Astrocyte (in vitro differentiated cells and primary cell): ENCODE measurements around the gene PI4K2A. TPM values are rescaled to one million over a fixed set of nuclear protein-coding genes. Genes with fewer than 3 reads are reported as not detected.

Experiments
- DNase-seq: peaks from one replicate; pipeline ENCODE4 v3.0.0-alpha.2; 2010; ENCODE audit warnings: low read depth
- FAIRE-seq: peaks from 2 replicates; lab custom pipeline; 2011; peaks lifted over from hg19 to GRCh38; lab: Jason Lieb, UNC
- H2AFZ ChIP-seq: 2 replicates; pipeline ENCODE4 v1.6.0; 2012; ENCODE audit warnings: low read depth, low read length, inconsistent platforms
- H3K27ac ChIP-seq: 2 replicates; pipeline ENCODE4 v1.5.1; 2011; ENCODE audit warnings: low read depth, low read length, inconsistent platforms
- H3K27me3 ChIP-seq: 2 replicates; pipeline ENCODE4 v1.6.0; 2011; ENCODE audit warnings: low read length, inconsistent platforms; ENCODE audit not compliant: insufficient read depth
- H3K36me3 ChIP-seq: 2 replicates; pipeline ENCODE4 v1.5.1; 2011; ENCODE audit warnings: low read length, inconsistent platforms; ENCODE audit not compliant: insufficient read depth
- H3K4me1 ChIP-seq: 2 replicates; pipeline ENCODE4 v1.5.1; 2011; ENCODE audit warnings: low read length, inconsistent platforms; ENCODE audit not compliant: insufficient read depth
- H3K4me2 ChIP-seq: 2 replicates; pipeline ENCODE4 v1.6.0; 2012; ENCODE audit warnings: low read length, inconsistent platforms
- H3K4me3 ChIP-seq: 2 replicates; pipeline ENCODE4 v1.5.1; 2011; ENCODE audit warnings: low read depth, mild to moderate bottlenecking, low read length, inconsistent platforms; ENCODE audit not compliant: insufficient read depth
- H3K79me2 ChIP-seq: 2 replicates; pipeline ENCODE4 v1.6.0; 2012; ENCODE audit warnings: mild to moderate bottlenecking, low read length, inconsistent platforms; ENCODE audit not compliant: insufficient read depth
- H3K9ac ChIP-seq: 2 replicates; pipeline ENCODE4 v1.6.0; 2012; ENCODE audit warnings: mild to moderate bottlenecking, low read length, inconsistent platforms
- H3K9me3 ChIP-seq: 2 replicates; pipeline ENCODE4 v1.5.1; 2012; ENCODE audit warnings: low read depth, mild to moderate bottlenecking, low read length, inconsistent platforms; ENCODE audit not compliant: insufficient read depth
- H4K20me1 ChIP-seq: 2 replicates; pipeline ENCODE4 v1.6.0; 2012; ENCODE audit warnings: low read length, inconsistent platforms; ENCODE audit not compliant: insufficient read depth
- H3K27ac Mint-ChIP-seq: one replicate; pipeline ENCODE4 v1.8.0; 2021; ENCODE audit warnings: mild to moderate bottlenecking, mixed read lengths; ENCODE audit not compliant: unreplicated experiment
- H3K27me3 Mint-ChIP-seq: one replicate; pipeline ENCODE4 v1.8.0; 2021; ENCODE audit warnings: low read depth, mixed read lengths; ENCODE audit not compliant: unreplicated experiment
- H3K36me3 Mint-ChIP-seq: one replicate; pipeline ENCODE4 v1.8.0; 2021; ENCODE audit warnings: low read depth, mixed read lengths; ENCODE audit not compliant: unreplicated experiment
- H3K4me1 Mint-ChIP-seq: one replicate; pipeline ENCODE4 v1.8.0; 2021; ENCODE audit warnings: low read depth, mixed read lengths; ENCODE audit not compliant: unreplicated experiment
- H3K4me3 Mint-ChIP-seq: one replicate; pipeline ENCODE4 v1.8.0; 2021; ENCODE audit warnings: mild to moderate bottlenecking, moderate library complexity, mixed read lengths; ENCODE audit not compliant: unreplicated experiment
- H3K9me3 Mint-ChIP-seq: one replicate; pipeline ENCODE4 v1.8.0; 2021; ENCODE audit warnings: mild to moderate bottlenecking, mixed read lengths; ENCODE audit not compliant: unreplicated experiment
- EZH2 ChIP-seq: IDR thresholded peaks from 2 replicates; pipeline ENCODE4 v1.6.1; 2012; ENCODE audit warnings: mild to moderate bottlenecking, low read length, inconsistent platforms; ENCODE audit not compliant: insufficient read depth
- total RNA-seq: library from RNA; stranded (reverse); gene quantifications from 2 replicates; pipeline ENCODE4 v1.2.1, GENCODE V29; 2021
- TF ChIP-seq, protein P1 (sequence below): IDR thresholded peaks from 2 replicates; pipeline ENCODE4 v1.5.1; 2011; ENCODE audit warnings: low read depth, mild to moderate bottlenecking, inconsistent platforms, low read length, moderate library complexity; ENCODE audit not compliant: insufficient read depth

PI4K2A gene
- total RNA-seq, 1 donor from 2014 or later: 37.8 TPM

DNA sequence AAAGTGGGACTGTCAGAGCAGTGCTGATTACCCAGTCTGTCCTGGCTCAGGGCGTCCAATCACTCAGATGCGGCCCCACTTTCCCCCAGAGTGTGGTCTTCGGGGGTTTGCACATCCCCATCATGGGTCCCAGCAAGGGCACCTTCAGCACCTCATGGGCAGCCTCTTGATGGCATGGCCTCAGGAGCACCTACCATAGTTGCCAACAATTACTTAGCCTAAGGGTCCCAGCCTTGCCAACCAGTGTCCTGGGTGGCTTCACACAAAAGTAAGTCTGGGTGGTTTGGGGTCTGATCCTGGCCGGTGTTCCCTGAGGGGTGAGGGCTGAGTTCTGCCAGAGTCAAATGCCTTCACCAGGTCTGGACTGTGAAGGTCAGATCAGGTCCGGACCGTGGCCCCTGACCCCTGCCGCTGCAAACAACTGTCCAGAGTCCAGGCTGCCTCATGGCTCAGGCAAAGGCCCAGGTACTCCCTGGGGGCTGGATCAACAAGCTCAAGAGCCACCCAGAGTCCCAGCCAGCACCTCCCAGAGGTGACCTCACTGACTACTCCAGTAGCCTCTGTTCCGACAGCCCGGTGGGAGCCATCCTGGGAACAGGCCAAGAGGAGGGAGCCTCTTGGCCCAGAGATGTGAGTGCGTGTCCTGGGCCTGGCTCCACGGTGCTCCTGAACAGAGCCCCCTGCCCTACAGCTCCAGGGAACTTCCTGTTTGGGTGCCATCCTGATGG lies 66.8 kb downstream of the PI4K2A start:
- Histone ChIP-seq H4K20me1 (no peaks in the 10 kb centered on the region), H3K36me3 (no peaks in the 10 kb centered on the region), H3K4me1 (peaks cover 10% of the 10 kb centered on the region), H3K4me2 (no peak overlapping the region), H3K9me3 (no peaks in the 10 kb centered on the region), H3K9ac (no peak overlapping the region), H3K4me3 (no peak overlapping the region), H3K27ac (no peak overlapping the region), H3K27me3 (peaks cover 3% of the 10 kb centered on the region), H2AFZ (no peak overlapping the region), H3K79me2 (no peaks in the 10 kb centered on the region)
- DNase-seq (no peak), FAIRE-seq (no peak)
- Mint-ChIP-seq H3K36me3 (no peaks in the 10 kb centered on the region), H3K27ac (no peak overlapping the region), H3K4me1 (peaks cover 14% of the 10 kb centered on the region), H3K9me3 (peaks cover 1% of the 10 kb centered on the region), H3K27me3 (peaks cover 14% of the 10 kb centered on the region), H3K4me3 (no peak overlapping the region)
- no peak for TF ChIP-seq EZH2
- TF ChIP-seq, protein P1, sequence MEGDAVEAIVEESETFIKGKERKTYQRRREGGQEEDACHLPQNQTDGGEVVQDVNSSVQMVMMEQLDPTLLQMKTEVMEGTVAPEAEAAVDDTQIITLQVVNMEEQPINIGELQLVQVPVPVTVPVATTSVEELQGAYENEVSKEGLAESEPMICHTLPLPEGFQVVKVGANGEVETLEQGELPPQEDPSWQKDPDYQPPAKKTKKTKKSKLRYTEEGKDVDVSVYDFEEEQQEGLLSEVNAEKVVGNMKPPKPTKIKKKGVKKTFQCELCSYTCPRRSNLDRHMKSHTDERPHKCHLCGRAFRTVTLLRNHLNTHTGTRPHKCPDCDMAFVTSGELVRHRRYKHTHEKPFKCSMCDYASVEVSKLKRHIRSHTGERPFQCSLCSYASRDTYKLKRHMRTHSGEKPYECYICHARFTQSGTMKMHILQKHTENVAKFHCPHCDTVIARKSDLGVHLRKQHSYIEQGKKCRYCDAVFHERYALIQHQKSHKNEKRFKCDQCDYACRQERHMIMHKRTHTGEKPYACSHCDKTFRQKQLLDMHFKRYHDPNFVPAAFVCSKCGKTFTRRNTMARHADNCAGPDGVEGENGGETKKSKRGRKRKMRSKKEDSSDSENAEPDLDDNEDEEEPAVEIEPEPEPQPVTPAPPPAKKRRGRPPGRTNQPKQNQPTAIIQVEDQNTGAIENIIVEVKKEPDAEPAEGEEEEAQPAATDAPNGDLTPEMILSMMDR: no peak

DNA sequence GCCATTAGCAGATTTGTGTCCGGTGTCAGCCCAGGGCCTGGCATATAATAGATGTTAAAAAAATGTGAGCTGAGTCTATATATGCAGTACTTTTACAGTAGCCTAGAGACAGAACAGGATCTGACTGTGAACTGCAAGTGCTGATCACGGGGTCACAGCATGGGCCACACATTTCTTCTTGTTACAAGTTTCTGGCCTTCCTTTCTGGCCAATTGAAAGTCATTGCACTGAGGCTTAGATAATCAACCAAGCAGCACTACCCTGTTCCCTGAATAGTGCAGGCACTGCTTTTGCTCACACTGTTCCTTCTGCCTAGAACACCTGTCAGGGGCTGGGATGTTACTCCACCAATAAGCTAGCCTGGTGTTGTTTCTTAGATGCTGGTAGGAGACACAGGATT lies 67.7 kb downstream of the PI4K2A start:
- Histone ChIP-seq H3K9ac (no peak overlapping the region), H3K9me3 (no peaks in the 10 kb centered on the region), H4K20me1 (no peaks in the 10 kb centered on the region), H2AFZ (no peak overlapping the region), H3K36me3 (no peaks in the 10 kb centered on the region), H3K4me3 (no peak overlapping the region), H3K27ac (no peak overlapping the region), H3K79me2 (peaks cover 4% of the 10 kb centered on the region), H3K4me1 (peaks cover 14% of the 10 kb centered on the region), H3K27me3 (peaks cover 3% of the 10 kb centered on the region), H3K4me2 (no peak overlapping the region)
- FAIRE-seq (no peak), DNase-seq (no peak)
- H3K27me3 Mint-ChIP-seq: peaks cover 13% of the 10 kb centered on the region
- TF ChIP-seq EZH2: no peak
- TF ChIP-seq, protein P1: no peak
- no peaks in the 10 kb centered on the region for H3K36me3 Mint-ChIP-seq
- peaks cover 1% of the 10 kb centered on the region for H3K9me3 Mint-ChIP-seq
- peaks cover 19% of the 10 kb centered on the region for H3K4me1 Mint-ChIP-seq
- no peak overlapping the region for H3K27ac Mint-ChIP-seq
- no peak overlapping the region for H3K4me3 Mint-ChIP-seq
